ENCODE measurements around the gene LDLRAD4.

LDLRAD4 gene

GRCh38 chr18:13424363-13424762 is 205.8 kb downstream of the LDLRAD4 start:
- WGBS (ENCODE audit: insufficient coverage): 100% methylated on average over 6 of the region's 7 CpGs
- no peaks in the 10 kb centered on the region for H3K9me3 ChIP-seq (ENCODE audit: control extremely low read depth in 1 of 5, control insufficient read depth in 4 of 5, insufficient read depth in 2 of 5, low read depth in 1 of 5, low read length in 4 of 5)
- POLR2A ChIA-PET: no interaction called here

GRCh38 chr18:13425357-13426091 is 207.0 kb downstream of the LDLRAD4 start:
- Histone ChIP-seq H3K4me1 (ENCODE audit: control extremely low read depth in 1 of 4, control insufficient read depth in 4 of 4, insufficient read depth in 4 of 4, low read length in 3 of 4) (peaks cover 0 to 21% (median 14%) of the 10 kb centered on the region in 4 experiments), H3K36me3 (ENCODE audit: control insufficient read depth in 4 of 4, insufficient read depth in 4 of 4, low read length in 3 of 4) (no peaks in the 10 kb centered on the region), H3K4me3 (ENCODE audit: control insufficient read depth in 1 of 7, extremely low read depth in 1 of 7, insufficient read depth in 4 of 7, low read depth in 2 of 7, low read length in 6 of 7) (no peak overlapping the region), H3K27ac (ENCODE audit: insufficient read depth in 1 of 2, low read depth in 1 of 2, low read length in 2 of 2, poor library complexity in 1 of 2, severe bottlenecking in 2 of 2) (no peak overlapping the region), H3K27me3 (replicated peaks in 2 of 5; ENCODE audit: control insufficient read depth in 4 of 5, insufficient read depth in 5 of 5, low read length in 4 of 5) (no peaks in the 10 kb centered on the region), H3K9me3 (ENCODE audit: control extremely low read depth in 1 of 5, control insufficient read depth in 4 of 5, insufficient read depth in 2 of 5, low read depth in 1 of 5, low read length in 4 of 5) (no peaks in the 10 kb centered on the region)
- 81% methylated on average over 11 of the region's 16 CpGs for WGBS (ENCODE audit: insufficient coverage)
- ChIA-PET CTCF (interaction anchor here (1.4 kb wide), 1 partner anchor 12 kb away, joined by 3 read pairs; no protein-coding TSS in a partner anchor), POLR2A (interaction anchor here (0.6 kb wide), 1 partner anchor 14 kb away, joined by 3 read pairs; no protein-coding TSS in a partner anchor)
- no peak for DNase-seq

More at GRCh38 chr18:13424363-13424762, 205.8 kb downstream of the LDLRAD4 start:
- no peak overlapping the region for H3K27ac ChIP-seq (ENCODE audit: insufficient read depth in 1 of 2, low read depth in 1 of 2, low read length in 2 of 2, poor library complexity in 1 of 2, severe bottlenecking in 2 of 2)
- no peak overlapping the region for H3K4me3 ChIP-seq (ENCODE audit: control insufficient read depth in 1 of 7, extremely low read depth in 1 of 7, insufficient read depth in 4 of 7, low read depth in 2 of 7, low read length in 6 of 7)
- DNase-seq: no peak
- no peaks in the 10 kb centered on the region for H3K36me3 ChIP-seq (ENCODE audit: control insufficient read depth in 4 of 4, insufficient read depth in 4 of 4, low read length in 3 of 4)
- no peaks in the 10 kb centered on the region for H3K27me3 ChIP-seq (replicated peaks in 2 of 5; ENCODE audit: control insufficient read depth in 4 of 5, insufficient read depth in 5 of 5, low read length in 4 of 5)
- H3K4me1 ChIP-seq (ENCODE audit: control extremely low read depth in 1 of 4, control insufficient read depth in 4 of 4, insufficient read depth in 4 of 4, low read length in 3 of 4): peaks cover 0 to 21% (median 14%) of the 10 kb centered on the region in 4 experiments
- CTCF ChIA-PET: interaction anchor here (0.6 to 1.4 kb wide), 2 partner anchors 13 to 98 kb away, joined by 3 read pairs; no protein-coding TSS in a partner anchor

GRCh38 chr18:13427354-13427753 is 208.8 kb downstream of the LDLRAD4 start:
- no peak for DNase-seq
- ChIA-PET POLR2A (no interaction called here), CTCF (no interaction called here)
- H3K27me3 ChIP-seq (replicated peaks in 2 of 5; ENCODE audit: control insufficient read depth in 4 of 5, insufficient read depth in 5 of 5, low read length in 4 of 5): no peaks in the 10 kb centered on the region
- peaks cover 0 to 9% (median 7%) of the 10 kb centered on the region in 4 experiments for H3K4me1 ChIP-seq (ENCODE audit: control extremely low read depth in 1 of 4, control insufficient read depth in 4 of 4, insufficient read depth in 4 of 4, low read length in 3 of 4)
- no peak overlapping the region for H3K27ac ChIP-seq (ENCODE audit: insufficient read depth in 1 of 2, low read depth in 1 of 2, low read length in 2 of 2, poor library complexity in 1 of 2, severe bottlenecking in 2 of 2)
- no peaks in the 10 kb centered on the region for H3K9me3 ChIP-seq (ENCODE audit: control extremely low read depth in 1 of 5, control insufficient read depth in 4 of 5, insufficient read depth in 2 of 5, low read depth in 1 of 5, low read length in 4 of 5)
- H3K36me3 ChIP-seq (ENCODE audit: control insufficient read depth in 4 of 4, insufficient read depth in 4 of 4, low read length in 3 of 4): no peaks in the 10 kb centered on the region
- no peak overlapping the region for H3K4me3 ChIP-seq (ENCODE audit: control insufficient read depth in 1 of 7, extremely low read depth in 1 of 7, insufficient read depth in 4 of 7, low read depth in 2 of 7, low read length in 6 of 7)
- WGBS (ENCODE audit: insufficient coverage): 100% methylated on average over 2 of the region's 3 CpGs

GRCh38 chr18:13428319-13428718 is 209.8 kb downstream of the LDLRAD4 start:
- CTCF ChIA-PET: no interaction called here
- 100% methylated on average over 2 of the region's 3 CpGs for WGBS (ENCODE audit: insufficient coverage)

GRCh38 chr18:13429016-13429415 is 210.5 kb downstream of the LDLRAD4 start:
- Histone ChIP-seq H3K27ac (ENCODE audit: insufficient read depth in 1 of 2, low read depth in 1 of 2, low read length in 2 of 2, poor library complexity in 1 of 2, severe bottlenecking in 2 of 2) (no peak overlapping the region), H3K9me3 (ENCODE audit: control extremely low read depth in 1 of 5, control insufficient read depth in 4 of 5, insufficient read depth in 2 of 5, low read depth in 1 of 5, low read length in 4 of 5) (no peaks in the 10 kb centered on the region), H3K4me1 (ENCODE audit: control extremely low read depth in 1 of 4, control insufficient read depth in 4 of 4, insufficient read depth in 4 of 4, low read length in 3 of 4) (peaks cover 0 to 9% (median 2%) of the 10 kb centered on the region in 4 experiments), H3K4me3 (ENCODE audit: control insufficient read depth in 1 of 7, extremely low read depth in 1 of 7, insufficient read depth in 4 of 7, low read depth in 2 of 7, low read length in 6 of 7) (no peak overlapping the region), H3K27me3 (replicated peaks in 2 of 5; ENCODE audit: control insufficient read depth in 4 of 5, insufficient read depth in 5 of 5, low read length in 4 of 5) (no peaks in the 10 kb centered on the region), H3K36me3 (ENCODE audit: control insufficient read depth in 4 of 4, insufficient read depth in 4 of 4, low read length in 3 of 4) (no peaks in the 10 kb centered on the region)
- DNase-seq: no peak
- 98% methylated on average over 5 of the region's 5 CpGs for WGBS (ENCODE audit: insufficient coverage)
- ChIA-PET POLR2A (no interaction called here), CTCF (no interaction called here)

More at GRCh38 chr18:13428319-13428718, 209.8 kb downstream of the LDLRAD4 start:
- Histone ChIP-seq H3K36me3 (ENCODE audit: control insufficient read depth in 4 of 4, insufficient read depth in 4 of 4, low read length in 3 of 4) (no peaks in the 10 kb centered on the region), H3K27ac (ENCODE audit: insufficient read depth in 1 of 2, low read depth in 1 of 2, low read length in 2 of 2, poor library complexity in 1 of 2, severe bottlenecking in 2 of 2) (no peak overlapping the region), H3K9me3 (ENCODE audit: control extremely low read depth in 1 of 5, control insufficient read depth in 4 of 5, insufficient read depth in 2 of 5, low read depth in 1 of 5, low read length in 4 of 5) (no peaks in the 10 kb centered on the region), H3K4me1 (ENCODE audit: control extremely low read depth in 1 of 4, control insufficient read depth in 4 of 4, insufficient read depth in 4 of 4, low read length in 3 of 4) (peaks cover 0 to 9% (median 2%) of the 10 kb centered on the region in 4 experiments), H3K27me3 (replicated peaks in 2 of 5; ENCODE audit: control insufficient read depth in 4 of 5, insufficient read depth in 5 of 5, low read length in 4 of 5) (no peaks in the 10 kb centered on the region), H3K4me3 (ENCODE audit: control insufficient read depth in 1 of 7, extremely low read depth in 1 of 7, insufficient read depth in 4 of 7, low read depth in 2 of 7, low read length in 6 of 7) (no peak overlapping the region)
- no peak for DNase-seq
- POLR2A ChIA-PET: no interaction called here

- Histone ChIP-seq H3K9me3 (ENCODE audit: control extremely low read depth in 1 of 5, control insufficient read depth in 4 of 5, insufficient read depth in 2 of 5, low read depth in 1 of 5, low read length in 4 of 5) (no peaks in the 10 kb centered on the region), H3K4me1 (ENCODE audit: control extremely low read depth in 1 of 4, control insufficient read depth in 4 of 4, insufficient read depth in 4 of 4, low read length in 3 of 4) (peaks cover 0 to 7% (median 2%) of the 10 kb centered on the region in 4 experiments), H3K27me3 (replicated peaks in 2 of 5; ENCODE audit: control insufficient read depth in 4 of 5, insufficient read depth in 5 of 5, low read length in 4 of 5) (no peaks in the 10 kb centered on the region), H3K4me3 (ENCODE audit: control insufficient read depth in 1 of 7, extremely low read depth in 1 of 7, insufficient read depth in 4 of 7, low read depth in 2 of 7, low read length in 6 of 7) (no peak overlapping the region), H3K27ac (ENCODE audit: insufficient read depth in 1 of 2, low read depth in 1 of 2, low read length in 2 of 2, poor library complexity in 1 of 2, severe bottlenecking in 2 of 2) (no peak overlapping the region), H3K36me3 (ENCODE audit: control insufficient read depth in 4 of 4, insufficient read depth in 4 of 4, low read length in 3 of 4) (no peaks in the 10 kb centered on the region)
- no peak for DNase-seq
- CTCF ChIA-PET: interaction anchor here (0.8 to 1.2 kb wide), 2 partner anchors 8 to 25 kb away, joined by 3 read pairs; no protein-coding TSS in a partner anchor
- 92% methylated on average over 7 of the region's 15 CpGs for WGBS (ENCODE audit: insufficient coverage)
- POLR2A ChIA-PET: no interaction called here
These were observed 211.4 kb downstream of the LDLRAD4 start for GRCh38 chr18:13429884-13430510.

GRCh38 chr18:13430663-13431062 is 212.1 kb downstream of the LDLRAD4 start:
- CTCF ChIA-PET: interaction anchor here (0.8 to 1.2 kb wide), 2 partner anchors 9 to 26 kb away, joined by 3 read pairs; no protein-coding TSS in a partner anchor

More at GRCh38 chr18:13430663-13431062, 212.1 kb downstream of the LDLRAD4 start:
- Histone ChIP-seq H3K4me3 (ENCODE audit: control insufficient read depth in 1 of 7, extremely low read depth in 1 of 7, insufficient read depth in 4 of 7, low read depth in 2 of 7, low read length in 6 of 7) (no peak overlapping the region), H3K27ac (ENCODE audit: insufficient read depth in 1 of 2, low read depth in 1 of 2, low read length in 2 of 2, poor library complexity in 1 of 2, severe bottlenecking in 2 of 2) (no peak overlapping the region), H3K4me1 (ENCODE audit: control extremely low read depth in 1 of 4, control insufficient read depth in 4 of 4, insufficient read depth in 4 of 4, low read length in 3 of 4) (peaks cover 0 to 2% (median 0%) of the 10 kb centered on the region in 4 experiments), H3K27me3 (replicated peaks in 2 of 5; ENCODE audit: control insufficient read depth in 4 of 5, insufficient read depth in 5 of 5, low read length in 4 of 5) (no peaks in the 10 kb centered on the region), H3K9me3 (ENCODE audit: control extremely low read depth in 1 of 5, control insufficient read depth in 4 of 5, insufficient read depth in 2 of 5, low read depth in 1 of 5, low read length in 4 of 5) (no peaks in the 10 kb centered on the region), H3K36me3 (ENCODE audit: control insufficient read depth in 4 of 4, insufficient read depth in 4 of 4, low read length in 3 of 4) (no peaks in the 10 kb centered on the region)
- WGBS (ENCODE audit: insufficient coverage): 92% methylated on average over 4 of the region's 4 CpGs
- POLR2A ChIA-PET: no interaction called here
- DNase-seq: no peak
